IPS-11a (cell line): ENCODE measurements around the gene ST6GALNAC6.

Experiments
- H3K4me3 ChIP-seq: one replicate; pipeline ENCODE4 v1.5.1; 2013; ENCODE audit warnings: low read depth, low read length, control low read depth

ST6GALNAC6 gene

GRCh38 chr9:127899128-127899943, at the start of gene ST6GALNAC6:
Gene ST6GALNAC6, minus strand, starts transcription at chr9:127899603. Its CDS starts 1,622 bp downstream, at chr9:127897981.
- peak within 1 kb of the TSS; percentile 67 for H3K4me3 ChIP-seq

GRCh38 chr9:127947841-127948710, 48.7 kb upstream of the ST6GALNAC6 start:
- no peak overlapping the region for H3K4me3 ChIP-seq

- no peak overlapping the region for H3K4me3 ChIP-seq
Measured at GRCh38 chr9:127946728-127947127, 47.3 kb upstream of the ST6GALNAC6 start.

- H3K4me3 ChIP-seq = no peak overlapping the region
Measured at GRCh38 chr9:127945942-127946341, 46.5 kb upstream of the ST6GALNAC6 start.

GRCh38 chr9:127945338-127945737, 45.9 kb upstream of the ST6GALNAC6 start:
- no peak overlapping the region for H3K4me3 ChIP-seq

- H3K4me3 ChIP-seq = no peak overlapping the region
Measured at GRCh38 chr9:127944586-127945218, 45.3 kb upstream of the ST6GALNAC6 start.

- H3K4me3 ChIP-seq = no peak overlapping the region
Measured at GRCh38 chr9:127943731-127944144, 44.3 kb upstream of the ST6GALNAC6 start.

- H3K4me3 ChIP-seq = no peak overlapping the region
Measured at GRCh38 chr9:127943011-127943662, 43.7 kb upstream of the ST6GALNAC6 start.

- H3K4me3 ChIP-seq = no peak overlapping the region
Measured at GRCh38 chr9:127942216-127943010, 43.0 kb upstream of the ST6GALNAC6 start.

GRCh38 chr9:127941961-127942215, 42.5 kb upstream of the ST6GALNAC6 start:
- H3K4me3 ChIP-seq = no peak overlapping the region

GRCh38 chr9:127941062-127941960, 41.9 kb upstream of the ST6GALNAC6 start:
- no peak overlapping the region for H3K4me3 ChIP-seq

- no peak overlapping the region for H3K4me3 ChIP-seq
Measured at GRCh38 chr9:127940593-127940992, 41.2 kb upstream of the ST6GALNAC6 start.

- peak overlapping the region; percentile 97 for H3K4me3 ChIP-seq
Measured at GRCh38 chr9:127938298-127938690, 38.9 kb upstream of the ST6GALNAC6 start.

GRCh38 chr9:127937388-127938297, 38.2 kb upstream of the ST6GALNAC6 start, which contains the start of gene DPM2:
Gene DPM2, minus strand, starts transcription at chr9:127937854. Its CDS starts 34 bp downstream, at chr9:127937820.
- H3K4me3 ChIP-seq = peak within 1 kb of the TSS; percentile 97

GRCh38 chr9:127937056-127937387, 37.6 kb upstream of the ST6GALNAC6 start:
- H3K4me3 ChIP-seq = peak overlapping the region; percentile 97

GRCh38 chr9:127936347-127936852, 37.0 kb upstream of the ST6GALNAC6 start:
- H3K4me3 ChIP-seq = no peak overlapping the region

GRCh38 chr9:127935765-127936221, 36.4 kb upstream of the ST6GALNAC6 start:
- H3K4me3 ChIP-seq = no peak overlapping the region

GRCh38 chr9:127934986-127935385, 35.6 kb upstream of the ST6GALNAC6 start:
- no peak overlapping the region for H3K4me3 ChIP-seq
